Stimulated activated CD4-positive, alpha-beta T cell treated with anti-CD3 and anti-CD28 coated beads, TNF-alpha, amount 100 ng/mL, for 1 hour (primary cell): ENCODE measurements around the gene UMPS.
"Not testable (repeated sequence)": the region's sequence is repeated elsewhere in the genome, so short reads cannot be mapped to it uniquely, and the experiment has no call there.

Experiments used
- DNase-seq, 3 donors: peaks; one replicate each; pipeline ENCODE4 v3.0.0-alpha.2; 2020; ENCODE audit warnings: low read depth in 3 of 3, low spot score in 1 of 3

UMPS gene

GRCh38 chr3:124779116-124779515, 48.9 kb downstream of the UMPS start:
- no peak for DNase-seq

GRCh38 chr3:124779751-124780191, 49.5 kb downstream of the UMPS start:
- no peak for DNase-seq

- DNase-seq, result no peak
Observed at GRCh38 chr3:124780356-124780755, 50.1 kb downstream of the UMPS start.

GRCh38 chr3:124780761-124781475, 50.7 kb downstream of the UMPS start:
- no peak for DNase-seq

- no peak for DNase-seq
Observed at GRCh38 chr3:124781476-124782376, 51.5 kb downstream of the UMPS start.

- DNase-seq, result not testable (repeated sequence)
Observed at GRCh38 chr3:124782377-124782712, 52.1 kb downstream of the UMPS start.

- DNase-seq, result no peak
Observed at GRCh38 chr3:124783696-124784095, 53.4 kb downstream of the UMPS start.

GRCh38 chr3:124784686-124785382, 54.6 kb downstream of the UMPS start:
- no peak for DNase-seq

- no peak for DNase-seq
Observed at GRCh38 chr3:124785973-124786372, 55.7 kb downstream of the UMPS start.

GRCh38 chr3:124786511-124787241, 56.4 kb downstream of the UMPS start:
- no peak for DNase-seq

GRCh38 chr3:124787476-124788195, 57.4 kb downstream of the UMPS start:
- DNase-seq, result no peak

- DNase-seq, result no peak
Observed at GRCh38 chr3:124788254-124788745, 58.0 kb downstream of the UMPS start.

- not testable (repeated sequence) for DNase-seq
Observed at GRCh38 chr3:124789103-124789502, 58.9 kb downstream of the UMPS start.

GRCh38 chr3:124791142-124791541, 60.9 kb downstream of the UMPS start:
- DNase-seq, result no peak

GRCh38 chr3:124791639-124792151, 61.4 kb downstream of the UMPS start:
- DNase-seq, result no peak

GRCh38 chr3:124792341-124793040, 62.2 kb downstream of the UMPS start:
- DNase-seq, result no peak

- no peak for DNase-seq
Observed at GRCh38 chr3:124793054-124793739, 62.9 kb downstream of the UMPS start.

GRCh38 chr3:124796477-124796876, 66.2 kb downstream of the UMPS start:
- no peak for DNase-seq

GRCh38 chr3:124797426-124797945, 67.2 kb downstream of the UMPS start:
- no peak for DNase-seq
